K562 (cell line): ENCODE results near the gene PDE4A. TPM values are rescaled to one million over a fixed set of nuclear protein-coding genes. Genes with fewer than 3 reads are reported as not detected.

Experiments
- ATAC-seq: fragments of 200-7000 bp; cut with Tn5 transposase; 3 replicates; pipeline ENCODE4 v1.9.1; 2020; ENCODE audit warnings: moderate library complexity
- BruUV-seq: library from RNA; stranded (reverse); fragments of 400-500 nt; replicated peaks from 2 replicates; lab custom pipeline; 2021; lab: Mats Ljungman, UMichigan
- CTCF ChIA-PET: fragments of 300-600 bp; formaldehyde crosslinking; extraction: SDS; loops from one replicate; lab custom pipeline; 2021; ENCODE audit warnings: low intra/inter-chr PET ratio; lab: Yijun Ruan, JAX
- POLR2A ChIA-PET: fragments of 300-600, 350-650 bp; sonication (Branson Sonifier 250); formaldehyde crosslinking; extraction: SDS; loops from one replicate; lab custom pipeline; 2021; ENCODE audit warnings: antibody characterized with exemption, inconsistent platforms; lab: Yijun Ruan, JAX
- DNase-seq, 4 experiments: peaks; one replicate each; pipeline versions ENCODE4 v3.0.0 to v3.0.0-alpha.2; 2011 to 2018; ENCODE audit warnings: low spot score in 3 of 4, mixed read lengths in 3 of 4; ENCODE audit errors: extremely low read depth in 1 of 4
- FAIRE-seq: peaks from 2 replicates; lab custom pipeline; 2011; peaks lifted over from hg19 to GRCh38; lab: Jason Lieb, UNC
- H2AFZ ChIP-seq: 2 replicates; pipeline ENCODE4 v1.6.0; 2011; ENCODE audit warnings: low read depth, low read length, control low read depth, inconsistent platforms
- H3K27ac ChIP-seq: fragments of 200-600 bp; 3 replicates; pipeline ENCODE4 v1.8.0; 2011; ENCODE audit warnings: low read depth, mild to moderate bottlenecking, control low read depth, inconsistent platforms, low read length, moderate library complexity, mixed read lengths; ENCODE audit errors: extremely low read depth
- H3K27me3 ChIP-seq, 2 experiments: fragments of 300-600 bp in 1 of 2; 2 replicates in 1 of 2; 3 replicates in 1 of 2; pipeline versions ENCODE4 v1.6.0 to v1.8.0; 2011; ENCODE audit warnings: inconsistent platforms in 2 of 2, low read length in 2 of 2, mild to moderate bottlenecking in 1 of 2, mixed read lengths in 1 of 2, moderate library complexity in 1 of 2; ENCODE audit not compliant: control insufficient read depth in 2 of 2, insufficient read depth in 2 of 2
- H3K36me3 ChIP-seq: fragments of 300-600 bp; 3 replicates; pipeline ENCODE4 v1.8.0; 2011; ENCODE audit warnings: mild to moderate bottlenecking, low read length, inconsistent platforms; ENCODE audit not compliant: control insufficient read depth, insufficient read depth
- H3K4me1 ChIP-seq, 2 experiments: fragments of 200-600 bp in 1 of 2; replicated peaks in 1 of 2; 2 replicates in 1 of 2; 3 replicates in 1 of 2; pipeline versions ENCODE4 v1.5.1 to v1.8.0; 2011; ENCODE audit warnings: inconsistent platforms in 2 of 2, low read length in 2 of 2, mild to moderate bottlenecking in 1 of 2, mixed read lengths in 1 of 2, moderate library complexity in 1 of 2; ENCODE audit not compliant: control insufficient read depth in 2 of 2, insufficient read depth in 2 of 2
- H3K4me2 ChIP-seq: 2 replicates; pipeline ENCODE4 v1.6.1; 2011; ENCODE audit warnings: low read length, control low read depth, inconsistent platforms, mixed read lengths; ENCODE audit not compliant: insufficient read depth
- H3K4me3 ChIP-seq: fragments of 200-600 bp; sonication (generic), shearing (Covaris generic); 2 replicates; pipeline ENCODE4 v1.5.1; 2016; ENCODE audit warnings: control low read depth, inconsistent platforms
- H3K79me2 ChIP-seq: fragments of 200-600 bp; 3 replicates; pipeline ENCODE4 v1.8.0; 2011; ENCODE audit warnings: low read length, inconsistent platforms; ENCODE audit not compliant: control insufficient read depth, insufficient read depth
- H3K9ac ChIP-seq, 2 experiments: 2 replicates each; pipeline versions ENCODE4 v1.6.0 to v1.6.1; 2011; ENCODE audit warnings: low read depth in 2 of 2, low read length in 2 of 2, control low read depth in 1 of 2, inconsistent platforms in 1 of 2, mild to moderate bottlenecking in 1 of 2, mixed read lengths in 1 of 2; ENCODE audit not compliant: insufficient read depth in 1 of 2
- H3K9me1 ChIP-seq: one replicate; pipeline ENCODE4 v1.6.0; 2011; ENCODE audit warnings: inconsistent platforms, mild to moderate bottlenecking, low read length, moderate library complexity; ENCODE audit not compliant: control insufficient read depth, insufficient read depth
- H3K9me3 ChIP-seq: replicated peaks from 2 replicates; pipeline ENCODE4 v1.5.1; 2011; ENCODE audit warnings: low read depth, low read length, inconsistent platforms; ENCODE audit not compliant: control insufficient read depth, insufficient read depth
- H4K20me1 ChIP-seq: replicated peaks from 2 replicates; pipeline ENCODE4 v1.6.1; 2011; ENCODE audit warnings: low read length, inconsistent platforms, mixed read lengths; ENCODE audit not compliant: control insufficient read depth, insufficient read depth
- KDM5B ChIP-seq: fragments of 200-600 bp; sonication (generic); IDR thresholded peaks from 2 replicates; pipeline ENCODE4 v1.6.1; 2012; ENCODE audit warnings: low read depth, mild to moderate bottlenecking, moderate library complexity, low read length, control low read depth, inconsistent platforms; ENCODE audit not compliant: insufficient replicate concordance
- NFIC ChIP-seq: fragments of 450-650 bp; IDR thresholded peaks from 2 replicates; pipeline ENCODE4 v1.6.1; 2017; ENCODE audit warnings: mild to moderate bottlenecking, inconsistent platforms
- POLR2G ChIP-seq: fragments of 200-400 bp; formaldehyde crosslinking; IDR thresholded peaks from 2 replicates; pipeline ENCODE4 v1.6.1; 2017; ENCODE audit warnings: low read depth, mild to moderate bottlenecking, antibody characterized with exemption, low read length, moderate library complexity
- RBFOX2 ChIP-seq: fragments of 200-400 bp; formaldehyde crosslinking; IDR thresholded peaks from 2 replicates; pipeline ENCODE4 v1.6.1; 2017; ENCODE audit warnings: low read depth, mild to moderate bottlenecking, low read length, moderate library complexity
- SP1 ChIP-seq: sonication (generic); formaldehyde crosslinking; IDR thresholded peaks from 2 replicates; pipeline ENCODE4 v1.8.1; 2022; ENCODE audit warnings: mild to moderate bottlenecking, missing genetic modification reagents
- TCF7 ChIP-seq: sonication (generic); IDR thresholded peaks from 2 replicates; pipeline ENCODE4 v1.6.1; 2016; ENCODE audit warnings: antibody characterized with exemption, borderline replicate concordance
- TCF7L2 ChIP-seq: fragments of 150-350 bp; IDR thresholded peaks from 2 replicates; pipeline ENCODE4 v1.6.1; 2016; ENCODE audit warnings: low read depth, mild to moderate bottlenecking, low read length, moderate library complexity
- WGBS: fragments of 100-300 bp; shearing (Covaris generic); methylation state at CpG from one replicate; pipeline ENCODE4 v1.1.6; 2016; ENCODE audit warnings: low coverage, mixed read lengths; ENCODE audit not compliant: insufficient coverage; ENCODE audit errors: missing lambda C conversion rate; 5-methylcytosine and 5-hydroxymethylcytosine counted together
- in situ Hi-C: fragments of 300-500 bp; cut with MboI; formaldehyde crosslinking; loops from 4 replicates; pipeline ENCODE4 v1.15.0; 2018; ENCODE audit warnings: inconsistent platforms, mixed read lengths
- intact Hi-C: fragments of 100-400 bp; cut with micrococcal nuclease; formaldehyde crosslinking; loops from 2 replicates; pipeline ENCODE4 v1.14.2; 2022
- polyA plus RNA-seq, 8 experiments: library from polyadenylated mRNA; depleted of rRNA in 4 of 8; stranded (reverse) in 5 of 8; unstranded in 3 of 8; fragments of >200 nt; fragmentation: Nextera tagmentation in 2 of 8; fragmentation: Illumina TruSeq in 1 of 8; extraction: Ambion mirVana in 2 of 8; extraction: Trizol in 1 of 8; gene quantifications; 2 replicates each; pipeline versions ENCODE4 v1.2.1 to v1.2.3, GENCODE V29; 2011 to 2014; ENCODE audit warnings: inconsistent platforms in 1 of 8, missing spikeins in 1 of 8
- total RNA-seq, 7 experiments: library from RNA; depleted of rRNA in 6 of 7; stranded (reverse); fragments of >200 nt in 6 of 7; fragmentation: Illumina TruSeq in 2 of 7; extraction: Trizol in 2 of 7; gene quantifications; 2 replicates each; pipeline versions ENCODE4 v1.2.1 to v1.2.3, GENCODE V29; 2011 to 2021; ENCODE audit warnings: low replicate concordance in 1 of 7
- TF ChIP-seq, protein P1 (sequence below): fragments of 250-450 bp; sonication (Bioruptor Pico); IDR thresholded peaks from 2 replicates; pipeline ENCODE4 v1.4.0; 2020
- TF ChIP-seq, protein P2 (sequence below): sonication (generic); formaldehyde crosslinking; IDR thresholded peaks from 2 replicates; pipeline ENCODE4 v1.8.0; 2022; ENCODE audit warnings: missing genetic modification reagents, mild to moderate bottlenecking, moderate library complexity, borderline replicate concordance
- TF ChIP-seq, protein P3 (sequence below): sonication (generic); formaldehyde crosslinking; IDR thresholded peaks from 2 replicates; pipeline ENCODE4 v1.8.1; 2023; ENCODE audit warnings: mild to moderate bottlenecking, missing genetic modification reagents
- TF ChIP-seq, protein P4 (sequence below): sonication (generic); formaldehyde crosslinking; IDR thresholded peaks from 2 replicates; pipeline ENCODE4 v1.8.0; 2022; ENCODE audit warnings: mild to moderate bottlenecking, low read depth, missing genetic modification reagents

Gene PDE4A
- total and polyA plus RNA-seq, 9 of the 15 experiments (the other 6 are each of a cell fraction or from before 2014, with no cell fraction given) = 0.66 to 26.9 (median 4.6) TPM

DNA sequence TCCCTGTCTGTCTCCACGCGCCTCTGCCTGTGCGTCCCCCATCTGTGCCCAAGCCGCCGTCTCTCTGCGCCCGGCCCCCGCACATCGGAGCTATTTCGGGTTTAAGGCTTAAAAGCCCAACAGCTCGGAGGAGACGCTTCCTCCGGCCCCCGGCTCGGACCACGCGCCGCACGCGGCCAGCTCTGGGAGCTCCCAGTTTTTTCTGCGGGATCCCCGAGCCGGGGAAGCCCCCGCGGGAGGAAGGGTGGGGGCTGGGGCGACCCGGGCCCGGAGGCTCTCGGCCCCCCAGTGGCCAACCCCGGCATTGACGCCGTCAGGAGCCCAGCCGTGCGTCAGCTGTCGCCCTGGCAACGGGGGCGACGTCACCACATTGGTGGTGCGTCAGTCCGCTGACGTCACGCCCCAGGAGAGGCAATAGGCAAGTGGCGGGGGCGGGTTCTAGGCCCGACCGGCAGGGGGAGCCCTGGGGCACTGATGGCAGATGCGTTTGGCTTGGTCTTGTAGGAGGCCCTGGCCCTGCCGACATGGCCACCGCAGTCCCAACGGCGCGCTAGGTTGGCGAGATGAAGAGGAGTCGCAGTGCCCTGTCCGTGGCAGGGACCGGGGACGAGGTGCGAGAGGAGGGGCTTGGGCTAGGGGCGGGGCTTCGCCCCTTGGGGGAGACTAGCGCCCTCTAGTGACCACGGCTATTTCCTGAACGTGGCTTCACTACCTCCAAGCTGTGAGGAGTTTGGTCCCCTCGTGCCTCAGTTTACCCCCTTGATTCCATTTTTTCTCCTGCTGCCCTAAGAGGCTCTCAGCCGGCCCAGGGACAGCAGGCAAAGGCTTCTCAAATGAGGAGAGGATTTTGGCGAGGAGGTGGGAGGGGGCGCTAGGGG, 3.7 kb upstream of the PDE4A start (continued):
- TF ChIP-seq, protein P1, sequence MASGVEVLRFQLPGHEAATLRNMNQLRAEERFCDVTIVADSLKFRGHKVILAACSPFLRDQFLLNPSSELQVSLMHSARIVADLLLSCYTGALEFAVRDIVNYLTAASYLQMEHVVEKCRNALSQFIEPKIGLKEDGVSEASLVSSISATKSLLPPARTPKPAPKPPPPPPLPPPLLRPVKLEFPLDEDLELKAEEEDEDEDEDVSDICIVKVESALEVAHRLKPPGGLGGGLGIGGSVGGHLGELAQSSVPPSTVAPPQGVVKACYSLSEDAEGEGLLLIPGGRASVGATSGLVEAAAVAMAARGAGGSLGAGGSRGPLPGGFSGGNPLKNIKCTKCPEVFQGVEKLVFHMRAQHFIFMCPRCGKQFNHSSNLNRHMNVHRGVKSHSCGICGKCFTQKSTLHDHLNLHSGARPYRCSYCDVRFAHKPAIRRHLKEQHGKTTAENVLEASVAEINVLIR = peak; percentile 100
- TF ChIP-seq, protein P2, sequence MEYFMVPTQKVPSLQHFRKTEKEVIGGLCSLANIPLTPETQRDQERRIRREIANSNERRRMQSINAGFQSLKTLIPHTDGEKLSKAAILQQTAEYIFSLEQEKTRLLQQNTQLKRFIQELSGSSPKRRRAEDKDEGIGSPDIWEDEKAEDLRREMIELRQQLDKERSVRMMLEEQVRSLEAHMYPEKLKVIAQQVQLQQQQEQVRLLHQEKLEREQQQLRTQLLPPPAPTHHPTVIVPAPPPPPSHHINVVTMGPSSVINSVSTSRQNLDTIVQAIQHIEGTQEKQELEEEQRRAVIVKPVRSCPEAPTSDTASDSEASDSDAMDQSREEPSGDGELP = peak; percentile 97
- no peak for TF ChIP-seq KDM5B

DNA sequence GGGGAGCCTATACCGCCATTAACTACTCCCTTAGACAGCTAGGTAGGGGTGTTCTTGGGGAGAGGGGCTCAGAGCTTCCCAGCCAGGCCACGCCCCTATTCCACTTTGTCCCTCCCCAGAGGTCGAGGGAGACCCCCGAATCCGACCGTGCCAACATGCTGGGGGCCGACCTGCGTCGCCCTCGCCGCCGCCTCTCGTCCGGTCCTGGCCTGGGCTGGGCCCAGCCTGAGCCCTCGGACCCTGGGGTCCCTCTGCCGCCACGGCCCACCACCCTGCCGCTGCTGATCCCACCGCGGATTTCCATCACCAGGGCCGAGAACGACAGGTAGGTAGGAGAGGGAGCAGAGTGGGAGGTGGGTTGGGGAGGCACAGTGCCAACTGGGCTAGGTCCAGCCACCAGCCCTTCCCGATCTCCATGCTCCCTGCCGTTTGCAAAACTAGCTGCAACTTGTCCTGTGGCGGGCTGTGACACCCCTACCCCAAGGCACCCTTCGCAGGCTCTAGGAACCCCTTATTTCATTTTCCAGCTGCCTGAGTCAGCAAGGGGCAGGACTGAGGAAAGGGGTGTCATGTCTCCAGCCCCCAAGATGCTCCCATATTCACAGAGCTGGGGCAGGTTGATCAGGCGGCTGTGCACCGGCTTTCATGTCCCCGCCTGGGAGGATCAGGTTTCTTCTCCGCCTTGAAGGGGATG, 2.6 kb upstream of the PDE4A start:
- CTCF ChIA-PET = interaction anchor here (0.6 to 2.5 kb wide), 5 partner anchors 13 to 297 kb away, joined by 3 to 10 read pairs (median 3); no protein-coding TSS in a partner anchor
- no peaks in the 10 kb centered on the region; the same call in 2 of the 3 replicates for H3K36me3 ChIP-seq
- H4K20me1 ChIP-seq = peaks cover 13% of the 10 kb centered on the region
- H3K27ac ChIP-seq = peak overlapping the region; percentile 95
- H3K79me2 ChIP-seq = peaks cover 53% of the 10 kb centered on the region
- no peaks in the 10 kb centered on the region for H3K27me3 ChIP-seq
- BruUV-seq = no TSS peak
- DNase-seq (peak in 3 of 4 experiments; percentile 5 to 71 (median 40)), ATAC-seq (no peak), FAIRE-seq (no peak)
- peak overlapping the region; percentile 75 for H3K4me3 ChIP-seq
- peaks cover 4% of the 10 kb centered on the region for H3K9me3 ChIP-seq
- H3K4me1 ChIP-seq = peaks cover 33 to 68% of the 10 kb centered on the region in 2 experiments; a peak in 4 of 5 replicates
- POLR2A ChIA-PET = interaction anchor here (0.6 to 1.9 kb wide), 8 partner anchors 11 to 172 kb away, joined by 3 to 9 read pairs (median 4); partner anchors contain the start of genes ICAM1 and ICAM5
- H2AFZ ChIP-seq = 0 out of 2 replicates have a peak overlapping the region, but pooled peaks have one; percentile 32
- peak overlapping the region; percentile 66 to 92 for H3K9ac ChIP-seq
- H3K9me1 ChIP-seq = no peaks in the 10 kb centered on the region
- 28% methylated on average over 20 of the region's 30 CpGs for WGBS
- in situ Hi-C loops (no loop called here), intact Hi-C loops (loop anchor here (2.0 kb wide), 1 partner anchor 15 kb away; no protein-coding TSS in a partner anchor)
- peak overlapping the region; percentile 73 for H3K4me2 ChIP-seq
- peak; percentile 43 for TF ChIP-seq NFIC
- TF ChIP-seq, protein P3, sequence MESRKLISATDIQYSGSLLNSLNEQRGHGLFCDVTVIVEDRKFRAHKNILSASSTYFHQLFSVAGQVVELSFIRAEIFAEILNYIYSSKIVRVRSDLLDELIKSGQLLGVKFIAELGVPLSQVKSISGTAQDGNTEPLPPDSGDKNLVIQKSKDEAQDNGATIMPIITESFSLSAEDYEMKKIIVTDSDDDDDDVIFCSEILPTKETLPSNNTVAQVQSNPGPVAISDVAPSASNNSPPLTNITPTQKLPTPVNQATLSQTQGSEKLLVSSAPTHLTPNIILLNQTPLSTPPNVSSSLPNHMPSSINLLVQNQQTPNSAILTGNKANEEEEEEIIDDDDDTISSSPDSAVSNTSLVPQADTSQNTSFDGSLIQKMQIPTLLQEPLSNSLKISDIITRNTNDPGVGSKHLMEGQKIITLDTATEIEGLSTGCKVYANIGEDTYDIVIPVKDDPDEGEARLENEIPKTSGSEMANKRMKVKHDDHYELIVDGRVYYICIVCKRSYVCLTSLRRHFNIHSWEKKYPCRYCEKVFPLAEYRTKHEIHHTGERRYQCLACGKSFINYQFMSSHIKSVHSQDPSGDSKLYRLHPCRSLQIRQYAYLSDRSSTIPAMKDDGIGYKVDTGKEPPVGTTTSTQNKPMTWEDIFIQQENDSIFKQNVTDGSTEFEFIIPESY (CRISPR knock-in tag) = peak; percentile 53; the same call in 1 of the 2 replicates
- TF ChIP-seq, protein P4, sequence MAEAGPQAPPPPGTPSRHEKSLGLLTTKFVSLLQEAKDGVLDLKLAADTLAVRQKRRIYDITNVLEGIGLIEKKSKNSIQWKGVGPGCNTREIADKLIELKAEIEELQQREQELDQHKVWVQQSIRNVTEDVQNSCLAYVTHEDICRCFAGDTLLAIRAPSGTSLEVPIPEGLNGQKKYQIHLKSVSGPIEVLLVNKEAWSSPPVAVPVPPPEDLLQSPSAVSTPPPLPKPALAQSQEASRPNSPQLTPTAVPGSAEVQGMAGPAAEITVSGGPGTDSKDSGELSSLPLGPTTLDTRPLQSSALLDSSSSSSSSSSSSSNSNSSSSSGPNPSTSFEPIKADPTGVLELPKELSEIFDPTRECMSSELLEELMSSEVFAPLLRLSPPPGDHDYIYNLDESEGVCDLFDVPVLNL (CRISPR knock-in tag) = 0 out of 2 replicates have a peak, but pooled peaks have one; percentile 51
- TF ChIP-seq TCF7 = 0 out of 2 replicates have a peak, but pooled peaks have one; percentile 66
- TF ChIP-seq POLR2G = peak; percentile 57; the same call in 1 of the 2 replicates
- peak; percentile 13; the same call in 1 of the 2 replicates for TF ChIP-seq SP1
- 0 out of 2 replicates have a peak, but pooled peaks have one; percentile 43 for TF ChIP-seq RBFOX2
- 0 out of 2 replicates have a peak, but pooled peaks have one; percentile 11 for TF ChIP-seq TCF7L2
